GM12865 (cell line): ENCODE data around the gene EEPD1.

Experiments
- DNase-seq: peaks from one replicate; pipeline ENCODE4 v3.0.0; 2010; ENCODE audit warnings: low read depth
- H3K4me3 ChIP-seq: 2 replicates; pipeline ENCODE4 v1.5.1; 2011; ENCODE audit warnings: mild to moderate bottlenecking, low read depth, low read length, control low read depth
- CTCF ChIP-seq: IDR thresholded peaks from 2 replicates; pipeline ENCODE4 v1.5.1; 2011; ENCODE audit warnings: low read length, control low read depth, low read depth, inconsistent platforms; ENCODE audit not compliant: insufficient read depth; ENCODE audit errors: missing control alignments

Gene EEPD1

GRCh38 chr7:36298106-36298505, 145.1 kb downstream of the EEPD1 start:
- TF ChIP-seq CTCF: no peak
- no peak overlapping the region for H3K4me3 ChIP-seq
- no peak for DNase-seq

- DNase-seq: no peak
- no peak for TF ChIP-seq CTCF
- H3K4me3 ChIP-seq: no peak overlapping the region
Observed at GRCh38 chr7:36299223-36299774, 146.2 kb downstream of the EEPD1 start.

GRCh38 chr7:36299823-36300341, 146.8 kb downstream of the EEPD1 start:
- H3K4me3 ChIP-seq: no peak overlapping the region
- no peak for TF ChIP-seq CTCF
- no peak for DNase-seq

- no peak for TF ChIP-seq CTCF
- H3K4me3 ChIP-seq: no peak overlapping the region
- DNase-seq: no peak
Observed at GRCh38 chr7:36300696-36301350, 147.8 kb downstream of the EEPD1 start.

GRCh38 chr7:36301914-36302771, 149.1 kb downstream of the EEPD1 start:
- TF ChIP-seq CTCF: no peak
- DNase-seq: no peak
- no peak overlapping the region for H3K4me3 ChIP-seq

GRCh38 chr7:36303202-36304098, 150.4 kb downstream of the EEPD1 start:
- DNase-seq: no peak
- no peak for TF ChIP-seq CTCF
- H3K4me3 ChIP-seq: no peak overlapping the region
